Memory B cell (primary cell): ENCODE measurements around the gene RILPL1.
A peak's percentile ranks its signal among the peaks of the same experiment; 100 is the strongest.
"Not testable (repeated sequence)": the region's sequence is repeated elsewhere in the genome, so short reads cannot be mapped to it uniquely, and the experiment has no call there.

Experiments
- ATAC-seq: fragments of 150-1000 bp; cut with Tn5 transposase; 2 replicates; pipeline ENCODE4 v1.10.0; 2021; ENCODE audit warnings: low read depth, mild to moderate bottlenecking, moderate library complexity
- DNase-seq, 2 donors: peaks; one replicate each; pipeline ENCODE4 v3.0.0; 2022; ENCODE audit warnings: low spot score in 2 of 2
- H3K27ac Mint-ChIP-seq: one replicate; pipeline ENCODE4 v1.8.0; 2022; ENCODE audit warnings: mild to moderate bottlenecking, moderate library complexity, mixed read lengths
- H3K27me3 Mint-ChIP-seq: one replicate; pipeline ENCODE4 v1.8.0; 2022; ENCODE audit warnings: mixed read lengths
- H3K36me3 Mint-ChIP-seq: one replicate; pipeline ENCODE4 v1.8.0; 2022; ENCODE audit warnings: mild to moderate bottlenecking, mixed read lengths
- H3K4me1 Mint-ChIP-seq: one replicate; pipeline ENCODE4 v1.8.0; 2022; ENCODE audit warnings: mixed read lengths
- H3K4me3 Mint-ChIP-seq: one replicate; pipeline ENCODE4 v1.8.0; 2022; ENCODE audit warnings: mild to moderate bottlenecking, moderate library complexity, mixed read lengths
- H3K9me3 Mint-ChIP-seq: one replicate; pipeline ENCODE4 v1.8.0; 2022; ENCODE audit warnings: mixed read lengths

The RILPL1 gene

GRCh38 chr12:123494124-123494851, 39.2 kb downstream of the RILPL1 start:
- Mint-ChIP-seq H3K4me1 (peaks cover 2% of the 10 kb centered on the region), H3K9me3 (no peaks in the 10 kb centered on the region), H3K36me3 (peaks cover 2% of the 10 kb centered on the region), H3K27me3 (peaks cover 4% of the 10 kb centered on the region), H3K27ac (no peak overlapping the region), H3K4me3 (no peak overlapping the region)
- ATAC-seq (no peak), DNase-seq (no peak)

GRCh38 chr12:123492339-123493039, 41.0 kb downstream of the RILPL1 start:
- not testable (repeated sequence) for ATAC-seq, H3K27ac Mint-ChIP-seq, H3K4me3 Mint-ChIP-seq, DNase-seq, H3K36me3 Mint-ChIP-seq, H3K27me3 Mint-ChIP-seq, H3K4me1 Mint-ChIP-seq, H3K9me3 Mint-ChIP-seq

- Mint-ChIP-seq H3K4me1 (no peaks in the 10 kb centered on the region), H3K36me3 (no peaks in the 10 kb centered on the region), H3K4me3 (no peak overlapping the region), H3K9me3 (no peaks in the 10 kb centered on the region), H3K27ac (no peak overlapping the region), H3K27me3 (peaks cover 2% of the 10 kb centered on the region)
- DNase-seq: no peak
- ATAC-seq: no peak
Measured at GRCh38 chr12:123491481-123491880, 42.0 kb downstream of the RILPL1 start.

- Mint-ChIP-seq H3K4me1 (peaks cover 2% of the 10 kb centered on the region), H3K4me3 (no peak overlapping the region)
Measured at GRCh38 chr12:123491056-123491455, 42.5 kb downstream of the RILPL1 start.

GRCh38 chr12:123490089-123490488, 43.4 kb downstream of the RILPL1 start:
- no peak overlapping the region for H3K27ac Mint-ChIP-seq
- H3K4me3 Mint-ChIP-seq: no peak overlapping the region
- H3K36me3 Mint-ChIP-seq: no peaks in the 10 kb centered on the region
- ATAC-seq (no peak), DNase-seq (no peak)
- H3K9me3 Mint-ChIP-seq: no peaks in the 10 kb centered on the region
- peaks cover 2% of the 10 kb centered on the region for H3K27me3 Mint-ChIP-seq
- peaks cover 3% of the 10 kb centered on the region for H3K4me1 Mint-ChIP-seq

More at GRCh38 chr12:123491056-123491455, 42.5 kb downstream of the RILPL1 start:
- H3K27me3 Mint-ChIP-seq: peaks cover 2% of the 10 kb centered on the region
- ATAC-seq: no peak
- no peaks in the 10 kb centered on the region for H3K36me3 Mint-ChIP-seq
- no peak for DNase-seq
- no peaks in the 10 kb centered on the region for H3K9me3 Mint-ChIP-seq
- H3K27ac Mint-ChIP-seq: no peak overlapping the region

GRCh38 chr12:123489580-123489979, 43.9 kb downstream of the RILPL1 start:
- Mint-ChIP-seq H3K4me1 (peaks cover 3% of the 10 kb centered on the region), H3K36me3 (no peaks in the 10 kb centered on the region)

GRCh38 chr12:123488539-123489230, 44.8 kb downstream of the RILPL1 start:
- Mint-ChIP-seq H3K27ac (no peak overlapping the region), H3K36me3 (no peaks in the 10 kb centered on the region), H3K9me3 (no peaks in the 10 kb centered on the region), H3K4me3 (no peak overlapping the region), H3K27me3 (no peaks in the 10 kb centered on the region), H3K4me1 (peaks cover 11% of the 10 kb centered on the region)
- ATAC-seq (no peak), DNase-seq (no peak)

More at GRCh38 chr12:123489580-123489979, 43.9 kb downstream of the RILPL1 start:
- Mint-ChIP-seq H3K9me3 (no peaks in the 10 kb centered on the region), H3K27me3 (peaks cover 2% of the 10 kb centered on the region), H3K4me3 (no peak overlapping the region), H3K27ac (no peak overlapping the region)
- DNase-seq: no peak
- no peak for ATAC-seq

- ATAC-seq (no peak), DNase-seq (no peak)
- Mint-ChIP-seq H3K27ac (no peak overlapping the region), H3K9me3 (no peaks in the 10 kb centered on the region), H3K4me1 (peaks cover 11% of the 10 kb centered on the region), H3K36me3 (no peaks in the 10 kb centered on the region), H3K4me3 (no peak overlapping the region), H3K27me3 (no peaks in the 10 kb centered on the region)
Measured at GRCh38 chr12:123487428-123487827, 46.1 kb downstream of the RILPL1 start.

GRCh38 chr12:123485756-123486155, 47.8 kb downstream of the RILPL1 start:
- Mint-ChIP-seq H3K4me1 (peaks cover 11% of the 10 kb centered on the region), H3K27ac (no peak overlapping the region), H3K9me3 (no peaks in the 10 kb centered on the region), H3K27me3 (no peaks in the 10 kb centered on the region), H3K4me3 (no peak overlapping the region), H3K36me3 (no peaks in the 10 kb centered on the region)
- no peak for ATAC-seq
- DNase-seq: no peak

GRCh38 chr12:123483602-123484248, 49.8 kb downstream of the RILPL1 start:
- DNase-seq (no peak), ATAC-seq (peak; percentile 60)
- Mint-ChIP-seq H3K27me3 (no peaks in the 10 kb centered on the region), H3K4me3 (peak overlapping the region; percentile 19), H3K27ac (peak overlapping the region; percentile 35), H3K4me1 (peaks cover 15% of the 10 kb centered on the region), H3K9me3 (no peaks in the 10 kb centered on the region), H3K36me3 (no peaks in the 10 kb centered on the region)

- Mint-ChIP-seq H3K27me3 (no peaks in the 10 kb centered on the region), H3K36me3 (no peaks in the 10 kb centered on the region), H3K4me3 (no peak overlapping the region)
Measured at GRCh38 chr12:123482876-123483275, 50.6 kb downstream of the RILPL1 start.

GRCh38 chr12:123481251-123481650, 52.3 kb downstream of the RILPL1 start:
- H3K27ac Mint-ChIP-seq: not testable (repeated sequence)

More at GRCh38 chr12:123482876-123483275, 50.6 kb downstream of the RILPL1 start:
- Mint-ChIP-seq H3K4me1 (peaks cover 17% of the 10 kb centered on the region), H3K27ac (peak overlapping the region; percentile 6), H3K9me3 (no peaks in the 10 kb centered on the region)
- no peak for DNase-seq
- no peak for ATAC-seq

GRCh38 chr12:123479442-123480180, 53.9 kb downstream of the RILPL1 start:
- Mint-ChIP-seq H3K4me3 (peak overlapping the region; percentile 21), H3K27me3 (no peaks in the 10 kb centered on the region), H3K36me3 (peaks cover 3% of the 10 kb centered on the region), H3K4me1 (peaks cover 24% of the 10 kb centered on the region), H3K9me3 (no peaks in the 10 kb centered on the region), H3K27ac (no peak overlapping the region)
- DNase-seq: no peak
- ATAC-seq: peak; percentile 35

More at GRCh38 chr12:123481251-123481650, 52.3 kb downstream of the RILPL1 start:
- not testable (repeated sequence) for DNase-seq, H3K9me3 Mint-ChIP-seq, H3K27me3 Mint-ChIP-seq, H3K36me3 Mint-ChIP-seq, ATAC-seq
- Mint-ChIP-seq H3K4me1 (peaks cover 17% of the 10 kb centered on the region), H3K4me3 (peak overlapping the region; percentile 65)
